WTC11 (cell line): ENCODE data around the gene MTMR8. TPM values are rescaled to one million over a fixed set of nuclear protein-coding genes. Genes with fewer than 3 reads are reported as not detected.

Source experiments
- ATAC-seq: fragments of 200-7000 bp; cut with Tn5 transposase; 2 replicates; pipeline ENCODE4 v1.10.0; 2021; ENCODE audit warnings: mild to moderate bottlenecking, moderate library complexity
- CTCF ChIA-PET: fragments of 300-600 bp; sonication (Branson Sonifier 250); formaldehyde crosslinking; loops from one replicate; lab custom pipeline; 2021; ENCODE audit warnings: antibody characterized with exemption; lab: Charles Lee
- POLR2A ChIA-PET: fragments of 350-600 bp; sonication (Branson Sonifier 250); formaldehyde crosslinking; loops from one replicate; lab custom pipeline; 2021; ENCODE audit warnings: antibody characterized with exemption; lab: Charles Lee
- DNase-seq: peaks from one replicate; pipeline ENCODE4 v3.0.0; 2021; ENCODE audit warnings: low spot score
- H3K27ac Mint-ChIP-seq: 2 replicates; pipeline ENCODE4 v1.8.0; 2021; ENCODE audit warnings: mixed read lengths
- H3K27me3 Mint-ChIP-seq: 2 replicates; pipeline ENCODE4 v1.8.0; 2021; ENCODE audit warnings: low read depth, mild to moderate bottlenecking, moderate library complexity, mixed read lengths
- H3K36me3 Mint-ChIP-seq: 2 replicates; pipeline ENCODE4 v1.8.0; 2021; ENCODE audit warnings: mixed read lengths
- H3K4me1 Mint-ChIP-seq: 2 replicates; pipeline ENCODE4 v1.8.0; 2022; ENCODE audit warnings: mixed read lengths
- H3K4me3 Mint-ChIP-seq: 2 replicates; pipeline ENCODE4 v1.8.0; 2021; ENCODE audit warnings: mild to moderate bottlenecking, moderate library complexity, mixed read lengths
- H3K9me3 Mint-ChIP-seq: 2 replicates; pipeline ENCODE4 v1.8.0; 2021; ENCODE audit warnings: mixed read lengths
- ATF1 ChIP-seq: sonication (generic); formaldehyde crosslinking; IDR thresholded peaks from 2 replicates; pipeline ENCODE4 v1.8.1; 2023; ENCODE audit warnings: mild to moderate bottlenecking, moderate library complexity, missing genetic modification reagents
- CBFB ChIP-seq: sonication (generic); formaldehyde crosslinking; IDR thresholded peaks from 2 replicates; pipeline ENCODE4 v1.8.1; 2022; ENCODE audit warnings: mild to moderate bottlenecking, low read depth, missing genetic modification reagents
- CREM ChIP-seq: sonication (generic); formaldehyde crosslinking; IDR thresholded peaks from 2 replicates; pipeline ENCODE4 v1.8.1; 2022; ENCODE audit warnings: mild to moderate bottlenecking, missing genetic modification reagents, moderate library complexity
- EMX1 ChIP-seq: fragments of 250-450 bp; sonication (Bioruptor Pico); IDR thresholded peaks from 2 replicates; pipeline ENCODE4 v1.8.0; 2021; ENCODE audit warnings: mild to moderate bottlenecking
- FOXJ3 ChIP-seq: sonication (generic); formaldehyde crosslinking; IDR thresholded peaks from 2 replicates; pipeline ENCODE4 v1.9.0; 2021; ENCODE audit warnings: missing genetic modification reagents, mild to moderate bottlenecking, borderline replicate concordance
- MYBL2 ChIP-seq: sonication (generic); formaldehyde crosslinking; IDR thresholded peaks from 2 replicates; pipeline ENCODE4 v1.8.1; 2023; ENCODE audit warnings: mild to moderate bottlenecking, moderate library complexity, missing genetic modification reagents
- NFE2L1 ChIP-seq: sonication (generic); formaldehyde crosslinking; IDR thresholded peaks from 2 replicates; pipeline ENCODE4 v1.8.1; 2023; ENCODE audit warnings: missing genetic modification reagents
- RORB ChIP-seq: fragments of 250-450 bp; sonication (Bioruptor Pico); IDR thresholded peaks from 2 replicates; pipeline ENCODE4 v1.9.0; 2021; ENCODE audit warnings: mild to moderate bottlenecking
- SMAD4 ChIP-seq: sonication (generic); formaldehyde crosslinking; IDR thresholded peaks from 2 replicates; pipeline ENCODE4 v1.8.0; 2022; ENCODE audit warnings: mild to moderate bottlenecking, missing genetic modification reagents
- TP53 ChIP-seq: sonication (generic); formaldehyde crosslinking; IDR thresholded peaks from 2 replicates; pipeline ENCODE4 v1.8.1; 2023; ENCODE audit warnings: mild to moderate bottlenecking, missing genetic modification reagents
- ZNF121 ChIP-seq: sonication (generic); formaldehyde crosslinking; IDR thresholded peaks from 2 replicates; pipeline ENCODE4 v1.8.0; 2023; ENCODE audit warnings: missing genetic modification reagents
- ZNF416 ChIP-seq: fragments of 250-450 bp; sonication (Bioruptor Pico); IDR thresholded peaks from 2 replicates; pipeline ENCODE4 v1.9.0; 2021; ENCODE audit warnings: mild to moderate bottlenecking, inconsistent platforms
- ZNF423 ChIP-seq: fragments of 250-450 bp; sonication (Bioruptor Pico); IDR thresholded peaks from 2 replicates; pipeline ENCODE4 v2.1.2; 2022; ENCODE audit warnings: mild to moderate bottlenecking, moderate library complexity
- total RNA-seq: library from RNA; stranded (reverse); gene quantifications from 3 replicates; pipeline ENCODE4 v1.2.3, GENCODE V29; 2021
- TF ChIP-seq, protein P1 (sequence below): sonication (generic); formaldehyde crosslinking; IDR thresholded peaks from 2 replicates; pipeline ENCODE4 v1.8.1; 2022; ENCODE audit warnings: missing genetic modification reagents, borderline replicate concordance
- TF ChIP-seq, protein P2 (sequence below): sonication (generic); formaldehyde crosslinking; IDR thresholded peaks from 2 replicates; pipeline ENCODE4 v1.8.0; 2022; ENCODE audit warnings: mild to moderate bottlenecking, missing genetic modification reagents
- TF ChIP-seq, protein P3 (sequence below): fragments of 250-450 bp; sonication (Bioruptor Pico); IDR thresholded peaks from 2 replicates; pipeline ENCODE4 v1.9.0; 2021; ENCODE audit warnings: mild to moderate bottlenecking
- TF ChIP-seq, protein P4 (sequence below): sonication (generic); formaldehyde crosslinking; IDR thresholded peaks from 2 replicates; pipeline ENCODE4 v1.8.1; 2023; ENCODE audit warnings: mild to moderate bottlenecking, missing genetic modification reagents, borderline replicate concordance
- TF ChIP-seq, protein P5 (sequence below): sonication (generic); formaldehyde crosslinking; conservative IDR thresholded peaks from 2 replicates; pipeline ENCODE4 v1.8.1; 2022; ENCODE audit warnings: mild to moderate bottlenecking, missing genetic modification reagents
- TF ChIP-seq, protein P6 (sequence below): sonication (generic); formaldehyde crosslinking; IDR thresholded peaks from 2 replicates; pipeline ENCODE4 v1.8.0; 2023; ENCODE audit warnings: mild to moderate bottlenecking, missing genetic modification reagents

The MTMR8 gene
- total RNA-seq, 1 experiment from 2014 or later, result 7.1 TPM

DNA sequence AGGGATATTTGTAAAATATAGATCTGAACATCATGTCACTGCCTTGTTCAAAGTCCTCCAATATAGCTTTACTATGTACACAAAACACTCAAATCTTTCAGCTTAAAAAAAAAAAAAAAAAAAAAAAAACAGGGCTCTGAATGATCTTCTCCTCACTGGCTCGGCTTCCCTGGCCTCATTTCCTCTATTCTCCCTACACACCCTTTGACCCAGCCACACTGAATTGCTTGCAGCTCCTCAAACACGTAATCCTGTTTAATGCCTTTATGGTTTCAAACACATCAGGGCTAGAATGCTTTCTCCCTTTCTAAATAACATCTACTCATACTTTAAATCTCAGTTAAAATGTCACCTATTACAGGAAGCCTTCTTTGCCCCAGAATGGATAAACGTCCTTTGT lies 60.8 kb downstream of the MTMR8 start:
- CTCF ChIA-PET, result no interaction called here
- TF ChIP-seq FOXJ3 (CRISPR knock-in tag) (no peak), ZNF416 (CRISPR knock-in tag) (no peak), ZNF121 (CRISPR knock-in tag) (no peak)
- no peaks in the 10 kb centered on the region for H3K27me3 Mint-ChIP-seq
- POLR2A ChIA-PET, result interaction anchor here (0.6 kb wide), 1 partner anchor 1333 kb away, joined by 4 read pairs; no protein-coding TSS in a partner anchor
- ATAC-seq (no peak), DNase-seq (no peak)
- H3K36me3 Mint-ChIP-seq, result peaks cover 3% of the 10 kb centered on the region
- H3K4me3 Mint-ChIP-seq, result no peak overlapping the region
- H3K4me1 Mint-ChIP-seq, result no peaks in the 10 kb centered on the region
- H3K27ac Mint-ChIP-seq, result no peak overlapping the region
- no peaks in the 10 kb centered on the region for H3K9me3 Mint-ChIP-seq

DNA sequence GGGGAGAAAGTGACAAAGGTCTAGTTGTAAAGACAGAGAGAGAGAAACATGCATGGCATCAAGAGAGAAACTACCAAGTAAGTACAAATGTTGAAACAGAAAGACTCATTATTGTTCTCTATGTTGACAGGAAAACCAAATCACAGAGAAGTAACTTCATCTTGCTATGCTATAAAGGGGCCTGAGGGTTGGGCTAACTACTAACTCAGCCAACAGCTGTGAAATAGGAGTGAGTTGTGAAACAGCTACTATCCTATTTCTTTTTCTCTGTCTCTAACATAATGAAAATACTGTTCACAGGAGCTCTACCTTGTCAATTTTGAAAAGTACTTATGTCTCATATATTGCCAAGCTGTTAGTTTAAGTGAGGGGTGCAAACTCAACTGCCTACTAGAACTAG lies 65.0 kb downstream of the MTMR8 start:
- Mint-ChIP-seq H3K27me3 (no peaks in the 10 kb centered on the region), H3K9me3 (peaks cover 4% of the 10 kb centered on the region; the same call in 1 of the 2 replicates), H3K4me3 (no peak overlapping the region), H3K27ac (no peak overlapping the region)
- CTCF ChIA-PET, result no interaction called here
- POLR2A ChIA-PET, result no interaction called here
- no peak for ATAC-seq
- TF ChIP-seq, protein P1, sequence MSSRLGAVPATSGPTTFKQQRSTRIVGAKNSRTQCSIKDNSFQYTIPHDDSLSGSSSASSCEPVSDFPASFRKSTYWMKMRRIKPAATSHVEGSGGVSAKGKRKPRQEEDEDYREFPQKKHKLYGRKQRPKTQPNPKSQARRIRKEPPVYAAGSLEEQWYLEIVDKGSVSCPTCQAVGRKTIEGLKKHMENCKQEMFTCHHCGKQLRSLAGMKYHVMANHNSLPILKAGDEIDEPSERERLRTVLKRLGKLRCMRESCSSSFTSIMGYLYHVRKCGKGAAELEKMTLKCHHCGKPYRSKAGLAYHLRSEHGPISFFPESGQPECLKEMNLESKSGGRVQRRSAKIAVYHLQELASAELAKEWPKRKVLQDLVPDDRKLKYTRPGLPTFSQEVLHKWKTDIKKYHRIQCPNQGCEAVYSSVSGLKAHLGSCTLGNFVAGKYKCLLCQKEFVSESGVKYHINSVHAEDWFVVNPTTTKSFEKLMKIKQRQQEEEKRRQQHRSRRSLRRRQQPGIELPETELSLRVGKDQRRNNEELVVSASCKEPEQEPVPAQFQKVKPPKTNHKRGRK (CRISPR knock-in tag), result no peak
- no peak for TF ChIP-seq TP53 (CRISPR knock-in tag)
- no peak for TF ChIP-seq CREM (CRISPR knock-in tag)
- TF ChIP-seq CBFB (CRISPR knock-in tag), result no peak
- TF ChIP-seq, protein P2, sequence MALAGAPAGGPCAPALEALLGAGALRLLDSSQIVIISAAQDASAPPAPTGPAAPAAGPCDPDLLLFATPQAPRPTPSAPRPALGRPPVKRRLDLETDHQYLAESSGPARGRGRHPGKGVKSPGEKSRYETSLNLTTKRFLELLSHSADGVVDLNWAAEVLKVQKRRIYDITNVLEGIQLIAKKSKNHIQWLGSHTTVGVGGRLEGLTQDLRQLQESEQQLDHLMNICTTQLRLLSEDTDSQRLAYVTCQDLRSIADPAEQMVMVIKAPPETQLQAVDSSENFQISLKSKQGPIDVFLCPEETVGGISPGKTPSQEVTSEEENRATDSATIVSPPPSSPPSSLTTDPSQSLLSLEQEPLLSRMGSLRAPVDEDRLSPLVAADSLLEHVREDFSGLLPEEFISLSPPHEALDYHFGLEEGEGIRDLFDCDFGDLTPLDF (CRISPR knock-in tag), result no peak
- TF ChIP-seq, protein P3, sequence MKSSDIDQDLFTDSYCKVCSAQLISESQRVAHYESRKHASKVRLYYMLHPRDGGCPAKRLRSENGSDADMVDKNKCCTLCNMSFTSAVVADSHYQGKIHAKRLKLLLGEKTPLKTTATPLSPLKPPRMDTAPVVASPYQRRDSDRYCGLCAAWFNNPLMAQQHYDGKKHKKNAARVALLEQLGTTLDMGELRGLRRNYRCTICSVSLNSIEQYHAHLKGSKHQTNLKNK, result no peak
- TF ChIP-seq, protein P4, sequence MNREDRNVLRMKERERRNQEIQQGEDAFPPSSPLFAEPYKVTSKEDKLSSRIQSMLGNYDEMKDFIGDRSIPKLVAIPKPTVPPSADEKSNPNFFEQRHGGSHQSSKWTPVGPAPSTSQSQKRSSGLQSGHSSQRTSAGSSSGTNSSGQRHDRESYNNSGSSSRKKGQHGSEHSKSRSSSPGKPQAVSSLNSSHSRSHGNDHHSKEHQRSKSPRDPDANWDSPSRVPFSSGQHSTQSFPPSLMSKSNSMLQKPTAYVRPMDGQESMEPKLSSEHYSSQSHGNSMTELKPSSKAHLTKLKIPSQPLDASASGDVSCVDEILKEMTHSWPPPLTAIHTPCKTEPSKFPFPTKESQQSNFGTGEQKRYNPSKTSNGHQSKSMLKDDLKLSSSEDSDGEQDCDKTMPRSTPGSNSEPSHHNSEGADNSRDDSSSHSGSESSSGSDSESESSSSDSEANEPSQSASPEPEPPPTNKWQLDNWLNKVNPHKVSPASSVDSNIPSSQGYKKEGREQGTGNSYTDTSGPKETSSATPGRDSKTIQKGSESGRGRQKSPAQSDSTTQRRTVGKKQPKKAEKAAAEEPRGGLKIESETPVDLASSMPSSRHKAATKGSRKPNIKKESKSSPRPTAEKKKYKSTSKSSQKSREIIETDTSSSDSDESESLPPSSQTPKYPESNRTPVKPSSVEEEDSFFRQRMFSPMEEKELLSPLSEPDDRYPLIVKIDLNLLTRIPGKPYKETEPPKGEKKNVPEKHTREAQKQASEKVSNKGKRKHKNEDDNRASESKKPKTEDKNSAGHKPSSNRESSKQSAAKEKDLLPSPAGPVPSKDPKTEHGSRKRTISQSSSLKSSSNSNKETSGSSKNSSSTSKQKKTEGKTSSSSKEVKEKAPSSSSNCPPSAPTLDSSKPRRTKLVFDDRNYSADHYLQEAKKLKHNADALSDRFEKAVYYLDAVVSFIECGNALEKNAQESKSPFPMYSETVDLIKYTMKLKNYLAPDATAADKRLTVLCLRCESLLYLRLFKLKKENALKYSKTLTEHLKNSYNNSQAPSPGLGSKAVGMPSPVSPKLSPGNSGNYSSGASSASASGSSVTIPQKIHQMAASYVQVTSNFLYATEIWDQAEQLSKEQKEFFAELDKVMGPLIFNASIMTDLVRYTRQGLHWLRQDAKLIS (CRISPR knock-in tag), result no peak
- no peak for TF ChIP-seq EMX1
- TF ChIP-seq, all 79 proteins: peak for 0
- H3K4me1 Mint-ChIP-seq, result no peaks in the 10 kb centered on the region
- H3K36me3 Mint-ChIP-seq, result peaks cover 21% of the 10 kb centered on the region
- no peak for DNase-seq

DNA sequence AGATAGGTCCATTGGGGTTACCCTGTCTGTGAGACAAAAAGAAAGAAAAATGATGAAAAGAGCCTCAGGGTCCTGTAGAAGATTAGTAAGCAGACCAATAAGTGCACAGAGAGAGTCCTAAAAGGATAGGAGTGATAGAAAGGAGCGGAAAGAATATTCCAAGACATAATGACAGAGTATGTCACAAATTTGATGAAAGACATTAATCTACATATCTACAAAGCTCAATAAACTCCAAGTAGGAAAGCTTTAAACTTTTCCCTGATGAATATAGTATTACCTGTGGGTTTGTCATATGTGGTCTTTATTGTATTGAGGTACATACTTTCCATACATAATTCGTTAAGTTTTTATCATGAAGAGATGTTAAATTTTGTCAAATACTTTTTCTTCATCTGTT lies 73.7 kb downstream of the MTMR8 start:
- Mint-ChIP-seq H3K27me3 (no peaks in the 10 kb centered on the region), H3K4me3 (no peak overlapping the region), H3K36me3 (peaks cover 55% of the 10 kb centered on the region), H3K4me1 (no peaks in the 10 kb centered on the region), H3K9me3 (peaks cover 22% of the 10 kb centered on the region), H3K27ac (no peak overlapping the region)
- ChIA-PET CTCF (no interaction called here), POLR2A (no interaction called here)
- DNase-seq (no peak), ATAC-seq (no peak)
- TF ChIP-seq NFE2L1, result no peak
- no peak for TF ChIP-seq ZNF423 (CRISPR knock-in tag)
- TF ChIP-seq, protein P5, sequence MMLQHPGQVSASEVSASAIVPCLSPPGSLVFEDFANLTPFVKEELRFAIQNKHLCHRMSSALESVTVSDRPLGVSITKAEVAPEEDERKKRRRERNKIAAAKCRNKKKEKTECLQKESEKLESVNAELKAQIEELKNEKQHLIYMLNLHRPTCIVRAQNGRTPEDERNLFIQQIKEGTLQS (CRISPR knock-in tag), result no peak
- TF ChIP-seq, protein P1 (CRISPR knock-in tag), result no peak
- TF ChIP-seq RORB, result no peak
- TF ChIP-seq ATF1 (CRISPR knock-in tag), result no peak
- TF ChIP-seq, protein P6, sequence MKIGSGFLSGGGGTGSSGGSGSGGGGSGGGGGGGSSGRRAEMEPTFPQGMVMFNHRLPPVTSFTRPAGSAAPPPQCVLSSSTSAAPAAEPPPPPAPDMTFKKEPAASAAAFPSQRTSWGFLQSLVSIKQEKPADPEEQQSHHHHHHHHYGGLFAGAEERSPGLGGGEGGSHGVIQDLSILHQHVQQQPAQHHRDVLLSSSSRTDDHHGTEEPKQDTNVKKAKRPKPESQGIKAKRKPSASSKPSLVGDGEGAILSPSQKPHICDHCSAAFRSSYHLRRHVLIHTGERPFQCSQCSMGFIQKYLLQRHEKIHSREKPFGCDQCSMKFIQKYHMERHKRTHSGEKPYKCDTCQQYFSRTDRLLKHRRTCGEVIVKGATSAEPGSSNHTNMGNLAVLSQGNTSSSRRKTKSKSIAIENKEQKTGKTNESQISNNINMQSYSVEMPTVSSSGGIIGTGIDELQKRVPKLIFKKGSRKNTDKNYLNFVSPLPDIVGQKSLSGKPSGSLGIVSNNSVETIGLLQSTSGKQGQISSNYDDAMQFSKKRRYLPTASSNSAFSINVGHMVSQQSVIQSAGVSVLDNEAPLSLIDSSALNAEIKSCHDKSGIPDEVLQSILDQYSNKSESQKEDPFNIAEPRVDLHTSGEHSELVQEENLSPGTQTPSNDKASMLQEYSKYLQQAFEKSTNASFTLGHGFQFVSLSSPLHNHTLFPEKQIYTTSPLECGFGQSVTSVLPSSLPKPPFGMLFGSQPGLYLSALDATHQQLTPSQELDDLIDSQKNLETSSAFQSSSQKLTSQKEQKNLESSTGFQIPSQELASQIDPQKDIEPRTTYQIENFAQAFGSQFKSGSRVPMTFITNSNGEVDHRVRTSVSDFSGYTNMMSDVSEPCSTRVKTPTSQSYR (CRISPR knock-in tag), result no peak
- TF ChIP-seq SMAD4, result no peak
- TF ChIP-seq MYBL2, result no peak
